Stimulated activated naive CD8-positive, alpha-beta T cell treated with anti-CD3 and anti-CD28 coated beads, Interleukin-15, amount 100 ng/mL, for 72 hours (primary cell): ENCODE data around the gene NLRP3.
A peak's percentile ranks its signal among the peaks of the same experiment; 100 is the strongest.

ENCODE experiments used
- ATAC-seq: fragments of 150-1000 bp; cut with Tn5 transposase; 2 replicates; pipeline ENCODE4 v1.10.0; 2021; ENCODE audit warnings: mild to moderate bottlenecking, moderate library complexity
- DNase-seq, 2 donors: peaks; one replicate each; pipeline ENCODE4 v3.0.0; 2021 to 2022
- H3K27ac Mint-ChIP-seq, 2 donors: one replicate each; pipeline ENCODE4 v1.8.0; 2022; ENCODE audit warnings: mild to moderate bottlenecking in 2 of 2, mixed read lengths in 2 of 2, moderate library complexity in 2 of 2
- H3K27me3 Mint-ChIP-seq: one replicate; pipeline ENCODE4 v1.8.0; 2022; ENCODE audit warnings: mixed read lengths
- H3K4me1 Mint-ChIP-seq: one replicate; pipeline ENCODE4 v1.8.0; 2022; ENCODE audit warnings: mild to moderate bottlenecking, mixed read lengths
- H3K4me3 Mint-ChIP-seq, 2 donors: one replicate each; pipeline ENCODE4 v1.8.0; 2022; ENCODE audit warnings: mild to moderate bottlenecking in 2 of 2, mixed read lengths in 2 of 2, moderate library complexity in 1 of 2
- H3K9me3 Mint-ChIP-seq, 2 donors: one replicate each; pipeline ENCODE4 v1.8.0; 2022; ENCODE audit warnings: mixed read lengths in 2 of 2

The NLRP3 gene

GRCh38 chr1:247409869-247410544 lies 6.0 kb upstream of the NLRP3 start:
- ATAC-seq, result peak; percentile 85

GRCh38 chr1:247411621-247412327 lies 4.2 kb upstream of the NLRP3 start:
- DNase-seq (no peak), ATAC-seq (no peak)
- Mint-ChIP-seq H3K4me3 (no peak overlapping the region), H3K27me3 (no peaks in the 10 kb centered on the region), H3K9me3 (no peaks in the 10 kb centered on the region), H3K27ac (no peak overlapping the region), H3K4me1 (peaks cover 60% of the 10 kb centered on the region)

More at GRCh38 chr1:247409869-247410544, 6.0 kb upstream of the NLRP3 start:
- Mint-ChIP-seq H3K4me1 (peaks cover 47% of the 10 kb centered on the region), H3K27me3 (no peaks in the 10 kb centered on the region), H3K27ac (no peak overlapping the region), H3K9me3 (no peaks in the 10 kb centered on the region), H3K4me3 (peak overlapping the region; percentile 40 to 62)
- DNase-seq, result peak; percentile 43 to 56

DNA sequence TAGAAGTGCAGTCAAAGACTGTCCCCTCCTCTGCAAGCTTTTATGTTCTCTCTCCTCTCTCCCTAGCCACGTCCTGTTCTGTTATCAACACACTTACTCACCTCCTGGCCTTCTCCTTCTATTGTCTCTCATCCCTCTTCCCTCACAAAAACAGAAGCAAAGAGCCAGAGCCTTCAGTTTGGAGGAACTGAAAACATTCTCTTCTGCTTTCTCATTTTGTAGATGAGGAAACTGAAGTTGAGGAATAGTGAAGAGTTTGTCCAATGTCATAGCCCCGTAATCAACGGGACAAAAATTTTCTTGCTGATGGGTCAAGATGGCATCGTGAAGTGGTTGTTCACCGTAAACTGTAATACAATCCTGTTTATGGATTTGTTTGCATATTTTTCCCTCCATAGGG lies 1.9 kb downstream of the NLRP3 start:
- no peak for DNase-seq
- ATAC-seq, result no peak
- Mint-ChIP-seq H3K4me1 (peaks cover 62% of the 10 kb centered on the region), H3K4me3 (no peak overlapping the region), H3K27ac (peak overlapping the region; percentile 2 to 28), H3K27me3 (no peaks in the 10 kb centered on the region), H3K9me3 (no peaks in the 10 kb centered on the region)

DNA sequence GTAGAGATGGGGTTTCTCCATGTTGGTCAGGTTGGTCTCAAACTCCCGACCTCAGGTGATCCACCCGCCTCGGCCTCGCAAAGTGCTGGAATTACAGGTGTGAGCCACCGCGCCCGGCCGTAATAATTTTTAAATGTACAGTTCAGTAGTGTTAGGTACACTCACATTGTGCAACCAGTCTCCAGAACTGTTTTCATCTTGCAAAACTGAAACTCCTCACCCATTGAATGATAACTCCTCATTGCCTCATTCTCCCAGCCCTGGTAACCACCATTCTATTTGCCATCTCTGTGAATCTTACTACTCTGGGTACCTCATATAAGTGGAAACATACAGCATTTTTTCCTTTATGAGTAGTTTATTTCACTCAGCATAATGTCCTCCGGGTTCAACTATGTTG lies 3.4 kb downstream of the NLRP3 start:
- H3K9me3 Mint-ChIP-seq, result no peaks in the 10 kb centered on the region
- no peak for DNase-seq
- H3K4me3 Mint-ChIP-seq, result no peak overlapping the region
- no peak overlapping the region for H3K27ac Mint-ChIP-seq
- no peak for ATAC-seq
- H3K27me3 Mint-ChIP-seq, result no peaks in the 10 kb centered on the region
- H3K4me1 Mint-ChIP-seq, result peaks cover 62% of the 10 kb centered on the region

DNA sequence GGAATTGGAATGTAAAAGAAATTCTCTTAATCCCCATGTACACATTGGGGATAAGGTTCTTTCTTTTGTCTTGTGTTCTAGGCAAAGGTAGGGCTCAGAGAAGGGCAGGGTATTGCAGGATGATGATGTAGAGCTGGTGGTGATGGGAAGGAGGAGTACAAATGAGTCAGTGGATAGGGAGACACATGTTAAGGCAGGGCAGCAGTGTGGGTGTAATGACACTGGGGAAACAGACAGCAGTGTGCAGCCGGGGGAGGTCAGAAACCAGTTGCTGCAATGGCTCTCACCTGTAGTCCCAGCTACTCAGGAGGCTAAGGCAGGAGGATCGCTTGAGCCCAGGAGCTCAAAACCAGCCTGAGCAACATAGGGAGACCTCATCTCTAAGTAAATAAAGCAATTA lies 5.1 kb downstream of the NLRP3 start:
- peak; percentile 80 for ATAC-seq
- peaks cover 48% of the 10 kb centered on the region for H3K4me1 Mint-ChIP-seq
- peak in 1 of 2 donors; percentile 17 for DNase-seq
- no peaks in the 10 kb centered on the region for H3K27me3 Mint-ChIP-seq
- peak overlapping the region in 1 of 2 donors; percentile 9 for H3K27ac Mint-ChIP-seq
- no peak overlapping the region for H3K4me3 Mint-ChIP-seq
- H3K9me3 Mint-ChIP-seq, result no peaks in the 10 kb centered on the region

GRCh38 chr1:247429496-247429895 lies 13.5 kb downstream of the NLRP3 start:
- ATAC-seq, result no peak
- Mint-ChIP-seq H3K27ac (no peak overlapping the region), H3K9me3 (no peaks in the 10 kb centered on the region), H3K4me1 (no peaks in the 10 kb centered on the region), H3K27me3 (no peaks in the 10 kb centered on the region), H3K4me3 (no peak overlapping the region)
- no peak for DNase-seq

DNA sequence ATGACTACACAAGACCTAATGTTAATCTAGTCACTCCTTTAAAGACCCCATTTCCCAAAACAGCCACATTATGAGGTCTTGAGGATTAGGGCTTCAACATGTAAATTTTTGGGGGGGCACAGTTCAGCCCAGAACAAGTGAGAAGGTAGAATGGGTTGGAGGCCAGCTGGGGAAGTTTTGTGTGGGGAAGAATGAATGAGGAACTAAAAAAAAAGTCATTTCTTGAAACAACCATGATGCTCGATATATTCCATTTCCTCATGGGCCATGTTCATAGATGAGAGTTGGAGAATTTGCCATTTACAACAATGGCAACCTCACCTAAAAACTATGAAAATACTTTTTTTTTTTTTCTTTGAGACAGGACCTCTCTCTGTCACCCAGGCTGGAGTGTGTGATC lies 14.5 kb downstream of the NLRP3 start:
- H3K9me3 Mint-ChIP-seq, result no peaks in the 10 kb centered on the region
- no peak for ATAC-seq

GRCh38 chr1:247431643-247432042 lies 15.7 kb downstream of the NLRP3 start:
- H3K4me1 Mint-ChIP-seq, result no peaks in the 10 kb centered on the region
- DNase-seq (no peak), ATAC-seq (no peak)
- H3K27ac Mint-ChIP-seq, result no peak overlapping the region
- no peaks in the 10 kb centered on the region for H3K9me3 Mint-ChIP-seq
- no peaks in the 10 kb centered on the region for H3K27me3 Mint-ChIP-seq
- H3K4me3 Mint-ChIP-seq, result no peak overlapping the region

More for the DNA sequence above, 14.5 kb downstream of the NLRP3 start:
- Mint-ChIP-seq H3K27ac (peak overlapping the region in 1 of 2 donors; percentile 4), H3K27me3 (no peaks in the 10 kb centered on the region), H3K4me3 (no peak overlapping the region), H3K4me1 (no peaks in the 10 kb centered on the region)
- no peak for DNase-seq

- H3K27ac Mint-ChIP-seq, result no peak overlapping the region
- DNase-seq, result no peak
- no peak overlapping the region for H3K4me3 Mint-ChIP-seq
- H3K27me3 Mint-ChIP-seq, result no peaks in the 10 kb centered on the region
- no peak for ATAC-seq
- H3K9me3 Mint-ChIP-seq, result no peaks in the 10 kb centered on the region
- H3K4me1 Mint-ChIP-seq, result no peaks in the 10 kb centered on the region
Measured at GRCh38 chr1:247434005-247434404, 18.0 kb downstream of the NLRP3 start.

DNA sequence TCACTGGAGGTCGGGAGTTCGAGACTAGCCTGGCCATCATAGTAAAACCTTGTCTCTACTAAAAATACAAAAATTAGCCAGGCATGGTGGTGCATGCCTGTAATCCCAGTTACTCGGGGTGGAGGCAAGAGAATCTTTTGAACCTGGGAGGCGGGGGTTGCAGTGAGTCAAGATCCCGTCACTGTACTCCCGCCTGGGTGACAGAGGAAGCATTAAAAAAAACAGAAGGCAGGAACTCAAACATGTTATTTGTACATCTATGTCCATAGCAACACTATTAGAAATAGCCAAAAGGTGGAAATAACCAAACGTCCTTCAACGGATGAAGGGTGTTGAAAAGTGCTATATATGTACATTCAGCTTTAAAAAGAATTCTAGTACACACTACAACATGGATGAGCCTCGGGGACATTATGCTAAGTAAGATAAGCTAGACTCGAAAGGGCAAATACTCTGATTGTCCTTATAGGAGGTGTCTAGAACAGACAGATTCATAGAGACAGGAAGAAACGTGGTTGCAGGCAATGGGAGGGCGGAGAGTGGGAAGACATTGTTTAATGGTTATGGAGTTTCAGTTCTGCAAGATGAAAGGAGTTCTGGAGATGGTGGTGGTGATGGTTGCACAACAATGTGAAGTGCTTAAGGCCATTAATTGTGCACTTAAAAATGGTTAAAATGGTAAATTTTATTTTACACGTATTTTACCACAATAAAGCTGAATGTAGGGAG lies 19.2 kb downstream of the NLRP3 start:
- Mint-ChIP-seq H3K27ac (peak overlapping the region in 1 of 2 donors; percentile 88), H3K4me3 (no peak overlapping the region), H3K4me1 (peaks cover 4% of the 10 kb centered on the region), H3K27me3 (no peaks in the 10 kb centered on the region), H3K9me3 (no peaks in the 10 kb centered on the region)
- ATAC-seq, result no peak
- DNase-seq, result no peak

DNA sequence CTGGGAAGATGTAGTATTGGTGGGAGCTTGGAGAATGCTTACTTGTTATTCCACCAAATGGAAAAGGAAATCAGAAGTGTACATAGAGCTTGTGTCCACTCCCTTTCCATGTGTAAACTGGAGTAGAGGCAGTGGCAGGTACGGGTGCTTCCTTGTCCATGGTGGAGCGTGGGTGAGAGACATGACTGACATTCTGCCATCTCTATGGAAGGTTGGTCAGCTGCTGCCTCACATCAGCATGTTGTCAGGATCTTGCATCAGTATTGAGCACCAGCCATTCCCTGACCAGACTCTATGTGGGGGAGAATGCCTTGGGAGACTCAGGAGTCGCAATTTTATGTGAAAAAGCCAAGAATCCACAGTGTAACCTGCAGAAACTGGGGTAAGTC lies 19.8 kb downstream of the NLRP3 start:
- DNase-seq (no peak), ATAC-seq (no peak)
- peaks cover 9% of the 10 kb centered on the region for H3K4me1 Mint-ChIP-seq
- H3K27ac Mint-ChIP-seq, result no peak overlapping the region
- H3K4me3 Mint-ChIP-seq, result no peak overlapping the region
- no peaks in the 10 kb centered on the region for H3K27me3 Mint-ChIP-seq
- H3K9me3 Mint-ChIP-seq, result no peaks in the 10 kb centered on the region

DNA sequence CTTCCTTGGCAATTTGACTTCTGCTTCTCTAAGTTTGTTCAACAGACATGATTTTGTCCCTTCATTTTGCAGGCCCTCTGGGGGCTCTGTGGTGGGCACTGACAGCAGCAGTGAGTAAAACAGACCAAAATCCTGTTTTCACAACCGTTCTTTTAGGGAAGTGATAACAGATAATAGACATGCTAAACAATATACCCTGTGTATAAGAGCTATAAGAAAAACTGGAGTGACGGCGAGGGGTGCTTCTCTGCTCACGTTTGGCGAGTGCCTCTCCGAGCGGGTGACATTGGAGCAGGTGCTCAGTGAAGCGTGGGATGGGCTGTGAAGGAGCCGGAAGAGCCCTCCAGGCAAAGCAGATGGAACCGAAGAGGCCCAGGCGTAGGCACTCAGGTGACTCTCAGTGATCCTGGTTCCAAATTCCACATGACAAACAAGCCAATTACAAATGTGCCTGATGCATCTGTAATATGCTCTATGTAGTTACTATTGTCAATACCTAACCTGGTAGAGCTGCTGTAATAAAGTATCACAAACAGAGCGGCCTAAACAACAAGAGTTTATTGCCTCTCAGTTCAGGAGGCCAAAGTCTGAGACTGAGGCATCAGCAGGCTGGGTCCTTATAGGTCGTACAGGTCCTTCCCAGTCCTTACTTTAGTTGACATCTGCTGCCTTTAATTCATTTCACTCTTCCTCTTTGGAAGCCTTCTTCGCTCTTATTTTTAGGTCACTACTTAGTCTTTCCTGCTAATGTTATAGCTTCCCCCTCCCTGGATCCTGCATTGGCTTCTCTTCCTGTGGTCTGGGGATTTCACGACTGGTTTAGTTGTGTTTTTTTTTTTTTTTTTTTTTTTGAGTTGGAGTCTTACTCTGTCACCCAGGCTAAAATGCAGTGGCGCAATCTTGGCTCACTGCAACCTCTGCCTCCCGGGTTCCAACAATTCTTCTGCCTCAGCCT lies 21.9 kb downstream of the NLRP3 start:
- ATAC-seq, result no peak
- H3K27me3 Mint-ChIP-seq, result no peaks in the 10 kb centered on the region
- no peaks in the 10 kb centered on the region for H3K9me3 Mint-ChIP-seq
- DNase-seq, result no peak
- H3K4me3 Mint-ChIP-seq, result no peak overlapping the region
- H3K4me1 Mint-ChIP-seq, result peaks cover 14% of the 10 kb centered on the region
- no peak overlapping the region for H3K27ac Mint-ChIP-seq

DNA sequence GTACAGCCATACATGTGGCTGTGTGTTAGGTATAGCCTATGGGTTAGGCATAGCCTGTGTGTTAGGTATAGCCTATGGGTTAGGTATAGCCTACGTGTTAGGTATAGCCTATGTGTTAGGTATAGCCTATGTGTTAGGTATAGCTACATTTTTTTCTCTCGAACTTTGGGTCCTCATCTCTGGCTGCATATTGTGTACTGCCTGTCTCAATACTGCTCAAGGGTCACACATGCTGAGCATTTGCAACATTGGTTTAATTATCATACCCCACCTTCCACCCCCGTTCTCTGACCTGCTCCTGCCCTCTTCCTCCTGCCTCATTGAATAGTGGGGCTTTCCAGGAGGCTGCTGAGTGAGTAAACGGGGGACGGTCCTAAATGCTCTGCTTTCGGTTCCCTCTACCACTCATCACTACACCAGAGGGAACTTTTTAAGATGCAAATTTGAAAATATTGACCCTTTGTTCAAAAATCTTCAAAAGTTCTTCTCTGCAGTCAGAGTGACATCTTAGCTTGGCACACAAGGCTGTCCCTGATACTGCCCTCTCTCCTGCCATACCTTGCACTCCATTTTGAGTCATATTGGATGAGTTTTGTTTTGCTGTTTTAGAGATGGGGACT lies 24.1 kb downstream of the NLRP3 start:
- Mint-ChIP-seq H3K27ac (no peak overlapping the region), H3K9me3 (no peaks in the 10 kb centered on the region), H3K27me3 (no peaks in the 10 kb centered on the region), H3K4me1 (peaks cover 14% of the 10 kb centered on the region), H3K4me3 (peak overlapping the region in 1 of 2 donors; percentile 11)
- ATAC-seq (peak; percentile 40), DNase-seq (no peak)

DNA sequence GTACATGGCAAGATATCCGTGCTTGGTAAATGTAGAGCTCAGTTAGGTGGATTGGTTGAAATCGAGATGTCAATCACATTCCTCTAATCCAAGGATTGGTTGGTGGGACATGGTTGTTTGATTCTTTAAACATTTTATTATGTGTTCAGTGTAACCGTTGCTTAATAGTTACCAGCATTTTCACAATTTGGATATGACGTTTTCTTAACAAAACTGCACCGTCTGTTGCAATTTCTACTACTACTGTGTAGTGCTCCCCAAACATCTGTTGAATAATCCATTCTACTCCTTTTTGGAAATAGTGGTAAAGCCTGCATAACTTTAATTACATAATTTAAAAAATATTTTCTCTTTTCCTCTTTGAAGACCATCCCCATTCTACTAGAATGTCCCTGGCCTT lies 25.6 kb downstream of the NLRP3 start:
- ATAC-seq (no peak), DNase-seq (no peak)
- H3K27me3 Mint-ChIP-seq, result no peaks in the 10 kb centered on the region
- peaks cover 14% of the 10 kb centered on the region for H3K4me1 Mint-ChIP-seq
- H3K4me3 Mint-ChIP-seq, result no peak overlapping the region
- H3K27ac Mint-ChIP-seq, result no peak overlapping the region
- no peaks in the 10 kb centered on the region for H3K9me3 Mint-ChIP-seq

DNA sequence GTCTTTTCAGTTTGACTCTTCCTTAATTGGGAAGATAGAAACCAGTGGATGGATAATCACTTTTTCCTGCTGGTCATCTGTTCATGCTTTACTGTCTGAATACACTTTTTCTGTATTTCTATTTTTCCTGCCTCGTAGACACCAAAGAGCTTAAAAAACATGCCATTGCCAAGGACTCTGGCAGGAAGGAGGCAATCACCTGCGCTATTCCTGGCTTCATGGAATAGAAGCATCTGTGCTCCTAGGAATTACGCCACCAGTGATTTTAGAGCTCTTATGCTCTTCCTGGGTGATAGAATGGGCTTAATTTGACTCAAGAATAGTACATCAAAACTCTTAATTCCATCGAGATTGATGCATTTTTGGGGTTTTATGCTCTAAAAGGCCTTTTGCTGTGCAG lies 26.2 kb downstream of the NLRP3 start:
- DNase-seq (no peak), ATAC-seq (no peak)
- Mint-ChIP-seq H3K27me3 (no peaks in the 10 kb centered on the region), H3K27ac (no peak overlapping the region), H3K9me3 (no peaks in the 10 kb centered on the region), H3K4me1 (peaks cover 14% of the 10 kb centered on the region), H3K4me3 (no peak overlapping the region)
